Measurements from ENCODE around the gene DIO1.
A peak's percentile ranks its signal among the peaks of the same experiment; 100 is the strongest.

DIO1 gene

GRCh38 chr1:53888681-53889080 is 5.3 kb upstream of the DIO1 start:
- Histone ChIP-seq H3K9ac (ENCODE audit: low read length) (peak overlapping the region; percentile 79), H4K20me1 (ENCODE audit: insufficient read depth, low read length) (no peaks in the 10 kb centered on the region), H3K36me3 (ENCODE audit: insufficient read depth, low read length) (peaks cover 15% of the 10 kb centered on the region; the same call in 1 of the 2 replicates), H3F3A (ENCODE audit: insufficient read depth, low read length) (no peaks in the 10 kb centered on the region), H3K27me3 (ENCODE audit: insufficient read depth, low read length) (no peaks in the 10 kb centered on the region), H2AFZ (ENCODE audit: low read length) (no peak overlapping the region), H3K4me3 (ENCODE audit: low read depth, low read length, poor library complexity, severe bottlenecking) (peak overlapping the region; percentile 87), H3K27ac (ENCODE audit: low read depth, low read length, poor library complexity, severe bottlenecking) (peak overlapping the region; percentile 11), H3K79me2 (ENCODE audit: insufficient read depth, low read length) (no peaks in the 10 kb centered on the region), H3K4me2 (ENCODE audit: low read length) (peak overlapping the region; percentile 90), H3K9me2 (ENCODE audit: low read depth, low read length) (no peaks in the 10 kb centered on the region), H3K4me1 (ENCODE audit: insufficient read depth, low read length, severe bottlenecking) (peaks cover 25% of the 10 kb centered on the region), H3K9me3 (ENCODE audit: low read length) (no peaks in the 10 kb centered on the region)
- TF ChIP-seq EZH2 (IDR thresholded peaks at IDR 0.05; ENCODE audit: borderline replicate concordance, low read length) (no peak), CTCF (IDR thresholded peaks at IDR 0.05; ENCODE audit: low read length) (no peak)

- Histone ChIP-seq H3K9me3 (ENCODE audit: low read length) (no peaks in the 10 kb centered on the region), H3K4me2 (ENCODE audit: low read length) (peak within 1 kb of the TSS; percentile 90), H3K79me2 (ENCODE audit: insufficient read depth, low read length) (no peaks in the 10 kb centered on the region), H3K27me3 (ENCODE audit: insufficient read depth, low read length) (no peaks in the 10 kb centered on the region), H3F3A (ENCODE audit: insufficient read depth, low read length) (no peaks in the 10 kb centered on the region), H3K36me3 (ENCODE audit: insufficient read depth, low read length) (peaks cover 13% of the 10 kb centered on the region; the same call in 1 of the 2 replicates), H3K27ac (ENCODE audit: low read depth, low read length, poor library complexity, severe bottlenecking) (peak within 1 kb of the TSS; percentile 11), H2AFZ (ENCODE audit: low read length) (peak within 1 kb of the TSS; percentile 76), H4K20me1 (ENCODE audit: insufficient read depth, low read length) (no peaks in the 10 kb centered on the region), H3K9ac (ENCODE audit: low read length) (peak within 1 kb of the TSS; percentile 79), H3K4me1 (ENCODE audit: insufficient read depth, low read length, severe bottlenecking) (peaks cover 25% of the 10 kb centered on the region), H3K9me2 (ENCODE audit: low read depth, low read length) (no peaks in the 10 kb centered on the region), H3K4me3 (ENCODE audit: low read depth, low read length, poor library complexity, severe bottlenecking) (peak within 1 kb of the TSS; percentile 87)
- TF ChIP-seq EZH2 (IDR thresholded peaks at IDR 0.05; ENCODE audit: borderline replicate concordance, low read length) (no peak), CTCF (IDR thresholded peaks at IDR 0.05; ENCODE audit: low read length) (no peak)
Measured at GRCh38 chr1:53889304-53890298, 4.4 kb upstream of the DIO1 start, which contains the start of gene YIPF1. YIPF1 (minus strand) TSS chr1:53889797; CDS start chr1:53888937, 860 bp downstream.

- H3K9me2 ChIP-seq (ENCODE audit: low read depth, low read length): no peaks in the 10 kb centered on the region
- H3F3A ChIP-seq (ENCODE audit: insufficient read depth, low read length): no peaks in the 10 kb centered on the region
- no peaks in the 10 kb centered on the region for H3K9me3 ChIP-seq (ENCODE audit: low read length)
- peaks cover 25% of the 10 kb centered on the region for H3K4me1 ChIP-seq (ENCODE audit: insufficient read depth, low read length, severe bottlenecking)
- H3K4me2 ChIP-seq (ENCODE audit: low read length): peak overlapping the region; percentile 90
- TF ChIP-seq EZH2 (IDR thresholded peaks at IDR 0.05; ENCODE audit: borderline replicate concordance, low read length) (no peak), CTCF (IDR thresholded peaks at IDR 0.05; ENCODE audit: low read length) (no peak)
- peak overlapping the region; percentile 79; the same call in 1 of the 2 replicates for H3K9ac ChIP-seq (ENCODE audit: low read length)
- peaks cover 10% of the 10 kb centered on the region; the same call in 1 of the 2 replicates for H3K36me3 ChIP-seq (ENCODE audit: insufficient read depth, low read length)
- H3K4me3 ChIP-seq (ENCODE audit: low read depth, low read length, poor library complexity, severe bottlenecking): peak overlapping the region; percentile 87
- peak overlapping the region; percentile 76; the same call in 1 of the 2 replicates for H2AFZ ChIP-seq (ENCODE audit: low read length)
- no peaks in the 10 kb centered on the region for H3K79me2 ChIP-seq (ENCODE audit: insufficient read depth, low read length)
- no peaks in the 10 kb centered on the region for H4K20me1 ChIP-seq (ENCODE audit: insufficient read depth, low read length)
- H3K27ac ChIP-seq (ENCODE audit: low read depth, low read length, poor library complexity, severe bottlenecking): no peak overlapping the region
- no peaks in the 10 kb centered on the region for H3K27me3 ChIP-seq (ENCODE audit: insufficient read depth, low read length)
Measured at GRCh38 chr1:53890522-53890941, 3.5 kb upstream of the DIO1 start.

All from OCI-LY1 (cell line).